Jurkat, Clone E6-1 (cell line): ENCODE measurements around the gene MVB12B.

Source experiments
- DNase-seq: peaks from one replicate; pipeline ENCODE4 v3.0.0-alpha.2; 2011; ENCODE audit warnings: low read depth, low spot score
- H3K4me3 ChIP-seq: 2 replicates; pipeline ENCODE4 v1.5.1; 2011; ENCODE audit warnings: mild to moderate bottlenecking, low read length, control low read depth, moderate library complexity

MVB12B gene

GRCh38 chr9:126327714-126328185 lies 1.1 kb downstream of the MVB12B start:
- H3K4me3 ChIP-seq, result peak overlapping the region; percentile 73
- no peak for DNase-seq

- no peak overlapping the region for H3K4me3 ChIP-seq
- DNase-seq, result no peak
These were observed 1.8 kb downstream of the MVB12B start for GRCh38 chr9:126328407-126328806.

GRCh38 chr9:126329476-126330275 lies 3.0 kb downstream of the MVB12B start:
- peak; percentile 64 for DNase-seq
- H3K4me3 ChIP-seq, result no peak overlapping the region

- no peak for DNase-seq
- H3K4me3 ChIP-seq, result no peak overlapping the region
These were observed 3.9 kb downstream of the MVB12B start for GRCh38 chr9:126330536-126330935.

GRCh38 chr9:126331964-126332748 lies 5.5 kb downstream of the MVB12B start:
- DNase-seq, result no peak
- H3K4me3 ChIP-seq, result no peak overlapping the region

GRCh38 chr9:126334721-126335621 lies 8.3 kb downstream of the MVB12B start:
- H3K4me3 ChIP-seq, result no peak overlapping the region
- no peak for DNase-seq

GRCh38 chr9:126335837-126336735 lies 9.5 kb downstream of the MVB12B start:
- DNase-seq, result no peak
- no peak overlapping the region for H3K4me3 ChIP-seq

- no peak for DNase-seq
- H3K4me3 ChIP-seq, result no peak overlapping the region
These were observed 10.2 kb downstream of the MVB12B start for GRCh38 chr9:126336736-126337325.

- no peak overlapping the region for H3K4me3 ChIP-seq
- no peak for DNase-seq
These were observed 11.2 kb downstream of the MVB12B start for GRCh38 chr9:126337729-126338372.

GRCh38 chr9:126338945-126339344 lies 12.3 kb downstream of the MVB12B start:
- DNase-seq, result peak; percentile 51
- H3K4me3 ChIP-seq, result no peak overlapping the region

- no peak overlapping the region for H3K4me3 ChIP-seq
- DNase-seq, result no peak
These were observed 14.8 kb downstream of the MVB12B start for GRCh38 chr9:126341426-126341825.

- DNase-seq, result no peak
- no peak overlapping the region for H3K4me3 ChIP-seq
These were observed 15.3 kb downstream of the MVB12B start for GRCh38 chr9:126341902-126342301.

GRCh38 chr9:126342621-126343031 lies 16.0 kb downstream of the MVB12B start:
- H3K4me3 ChIP-seq, result no peak overlapping the region
- no peak for DNase-seq

GRCh38 chr9:126343271-126343700 lies 16.7 kb downstream of the MVB12B start:
- no peak for DNase-seq
- H3K4me3 ChIP-seq, result no peak overlapping the region

- no peak overlapping the region for H3K4me3 ChIP-seq
- no peak for DNase-seq
These were observed 19.4 kb downstream of the MVB12B start for GRCh38 chr9:126346031-126346430.

GRCh38 chr9:126347093-126347492 lies 20.5 kb downstream of the MVB12B start:
- no peak for DNase-seq
- no peak overlapping the region for H3K4me3 ChIP-seq

- no peak for DNase-seq
- H3K4me3 ChIP-seq, result no peak overlapping the region
These were observed 21.5 kb downstream of the MVB12B start for GRCh38 chr9:126347911-126348760.
